Measurements from ENCODE around the gene GIT1. TPM values are rescaled to one million over a fixed set of nuclear protein-coding genes. Genes with fewer than 3 reads are reported as not detected.

The GIT1 gene, protein sequence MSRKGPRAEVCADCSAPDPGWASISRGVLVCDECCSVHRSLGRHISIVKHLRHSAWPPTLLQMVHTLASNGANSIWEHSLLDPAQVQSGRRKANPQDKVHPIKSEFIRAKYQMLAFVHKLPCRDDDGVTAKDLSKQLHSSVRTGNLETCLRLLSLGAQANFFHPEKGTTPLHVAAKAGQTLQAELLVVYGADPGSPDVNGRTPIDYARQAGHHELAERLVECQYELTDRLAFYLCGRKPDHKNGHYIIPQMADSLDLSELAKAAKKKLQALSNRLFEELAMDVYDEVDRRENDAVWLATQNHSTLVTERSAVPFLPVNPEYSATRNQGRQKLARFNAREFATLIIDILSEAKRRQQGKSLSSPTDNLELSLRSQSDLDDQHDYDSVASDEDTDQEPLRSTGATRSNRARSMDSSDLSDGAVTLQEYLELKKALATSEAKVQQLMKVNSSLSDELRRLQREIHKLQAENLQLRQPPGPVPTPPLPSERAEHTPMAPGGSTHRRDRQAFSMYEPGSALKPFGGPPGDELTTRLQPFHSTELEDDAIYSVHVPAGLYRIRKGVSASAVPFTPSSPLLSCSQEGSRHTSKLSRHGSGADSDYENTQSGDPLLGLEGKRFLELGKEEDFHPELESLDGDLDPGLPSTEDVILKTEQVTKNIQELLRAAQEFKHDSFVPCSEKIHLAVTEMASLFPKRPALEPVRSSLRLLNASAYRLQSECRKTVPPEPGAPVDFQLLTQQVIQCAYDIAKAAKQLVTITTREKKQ
- total RNA-seq = 10 to 100 TPM; 73.9 to 79.2 TPM

DNA sequence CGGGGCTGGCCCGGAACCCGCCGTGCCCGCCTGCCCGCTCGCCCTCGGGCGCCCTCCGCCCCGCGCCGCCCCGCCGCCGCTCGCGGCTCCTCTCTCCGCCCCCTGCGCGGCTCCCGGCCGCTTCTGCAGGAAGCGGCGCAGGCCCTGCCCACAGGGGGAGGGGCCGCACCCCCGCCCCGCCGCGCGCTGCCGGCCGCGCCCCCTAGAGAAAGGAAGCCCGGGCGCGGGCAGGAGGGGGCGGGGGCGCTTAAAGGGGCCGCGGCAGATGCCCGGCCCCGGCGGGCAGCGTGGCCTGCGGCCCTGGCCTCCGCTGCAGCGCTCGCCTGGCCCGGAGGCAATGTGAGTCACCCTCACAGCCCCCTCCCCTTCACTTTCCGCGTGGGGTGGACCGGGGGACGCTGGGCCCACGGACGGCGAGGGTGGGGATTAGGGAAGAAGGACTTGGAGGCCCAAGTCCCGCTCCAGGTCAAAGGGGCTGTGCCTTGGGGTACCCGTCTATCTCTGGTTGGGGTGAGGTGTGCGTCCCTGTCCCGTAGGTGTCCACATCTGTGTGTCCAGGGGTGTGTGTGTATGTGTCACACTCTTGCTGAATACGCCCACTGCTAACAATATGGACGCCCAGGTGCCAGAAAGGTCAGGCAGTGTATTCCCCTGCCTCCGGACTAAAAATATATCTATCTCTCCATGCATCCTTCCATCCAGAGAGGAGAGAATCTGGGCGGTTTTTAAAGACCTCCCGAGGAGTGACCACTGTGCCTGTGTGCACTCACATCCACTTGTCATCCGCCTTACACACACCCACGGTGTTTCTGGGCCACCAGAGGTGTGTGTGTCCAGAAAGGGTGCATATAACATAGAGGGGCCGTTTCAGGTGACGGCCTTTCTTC is at the start of gene GIT1:
Gene GIT1, minus strand, starts transcription at position 125 of the 887 bp plus-strand sequence. CDS start 270 bp downstream, outside the sequence.

DNA sequence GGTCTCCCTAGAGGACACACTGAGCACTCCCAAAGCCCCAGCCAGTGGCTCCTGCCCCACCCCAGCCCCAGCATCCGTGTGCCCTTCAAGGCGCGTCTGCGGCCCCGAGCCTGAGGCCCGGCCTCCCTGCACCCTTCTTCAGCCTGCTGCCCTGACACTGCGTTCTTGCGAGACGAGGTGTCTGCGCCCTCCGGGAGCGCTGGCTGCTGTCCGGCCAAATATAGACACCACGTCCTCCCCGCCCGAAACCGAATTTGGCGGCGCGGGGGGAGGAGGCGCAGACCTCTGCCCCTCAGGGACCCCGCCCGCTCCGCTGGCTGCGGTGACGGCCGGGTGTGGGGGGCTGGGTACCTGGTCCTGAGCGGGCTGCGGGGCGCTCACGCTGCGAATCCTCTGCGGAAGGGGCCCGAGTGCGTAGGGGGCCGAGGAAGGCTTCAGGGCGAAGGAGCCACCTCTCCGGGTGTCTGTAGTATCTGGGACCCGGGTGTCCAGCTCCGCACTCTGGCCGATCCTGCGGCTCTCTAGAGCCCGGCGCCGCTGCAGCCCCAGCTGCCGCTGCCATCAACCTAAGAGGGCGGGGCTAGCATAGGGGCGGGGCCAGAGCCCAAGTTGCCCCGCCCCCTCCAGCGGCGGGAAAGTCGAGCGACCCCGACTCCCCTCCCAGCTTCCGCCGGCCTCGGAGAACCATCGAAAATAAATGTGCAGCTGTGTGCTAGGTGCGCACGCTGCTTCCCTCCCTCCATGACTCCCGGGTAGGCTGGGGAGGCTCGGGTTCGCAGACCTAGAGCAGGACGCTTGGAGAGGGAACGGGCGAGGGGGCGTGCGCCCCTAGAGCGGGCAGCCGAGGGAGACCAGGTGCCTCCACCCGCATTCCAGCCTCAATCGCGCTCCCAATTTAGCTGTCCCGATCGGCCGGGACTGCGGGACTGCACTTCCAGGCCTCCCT is 33.2 kb upstream of the GIT1 start, which contains the start of gene CORO6:
Gene CORO6, minus strand, starts transcription at position 576 of the 946 bp plus-strand sequence. CDS start 1,491 bp downstream, outside the sequence.

DNA sequence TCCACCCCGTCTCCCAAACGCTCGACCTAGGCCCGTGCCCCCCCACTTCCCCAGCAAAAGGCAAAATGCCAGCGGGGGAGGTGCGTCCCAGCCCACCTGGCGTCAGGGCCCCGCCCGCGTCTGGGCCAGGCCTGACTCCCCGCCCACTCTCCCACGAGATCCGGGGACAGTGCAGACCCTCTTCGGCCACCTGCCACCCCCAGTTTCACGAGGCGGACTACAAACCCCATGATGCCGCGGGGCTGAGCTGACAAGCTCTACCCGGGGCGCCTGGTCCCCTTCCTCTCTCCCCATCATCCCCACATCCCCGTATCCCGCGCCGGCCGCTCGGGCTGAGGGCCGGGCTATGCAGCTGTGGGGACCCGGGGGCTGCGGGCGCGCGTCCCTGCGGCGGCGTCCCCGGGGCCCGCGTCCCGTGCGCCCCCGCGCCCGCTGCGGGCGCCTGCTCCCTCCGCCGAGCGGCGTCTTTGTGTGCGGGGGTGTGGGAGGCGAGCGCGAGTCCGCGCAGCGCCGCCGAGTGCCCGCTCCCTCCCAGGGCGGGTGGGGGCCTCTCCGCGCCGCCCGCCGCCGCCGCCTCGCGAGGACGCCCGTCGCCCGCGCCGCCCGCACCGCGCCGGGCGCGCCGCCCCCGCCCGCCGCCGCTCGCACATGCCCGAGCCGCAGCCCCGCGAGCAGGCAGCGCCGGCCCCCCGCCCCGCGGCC is 3.6 kb upstream of the GIT1 start, which contains the start of gene ANKRD13B:
Gene ANKRD13B, plus strand, starts transcription at position 283 of the 702 bp plus-strand sequence. CDS start 490 bp downstream, outside the sequence.

DNA sequence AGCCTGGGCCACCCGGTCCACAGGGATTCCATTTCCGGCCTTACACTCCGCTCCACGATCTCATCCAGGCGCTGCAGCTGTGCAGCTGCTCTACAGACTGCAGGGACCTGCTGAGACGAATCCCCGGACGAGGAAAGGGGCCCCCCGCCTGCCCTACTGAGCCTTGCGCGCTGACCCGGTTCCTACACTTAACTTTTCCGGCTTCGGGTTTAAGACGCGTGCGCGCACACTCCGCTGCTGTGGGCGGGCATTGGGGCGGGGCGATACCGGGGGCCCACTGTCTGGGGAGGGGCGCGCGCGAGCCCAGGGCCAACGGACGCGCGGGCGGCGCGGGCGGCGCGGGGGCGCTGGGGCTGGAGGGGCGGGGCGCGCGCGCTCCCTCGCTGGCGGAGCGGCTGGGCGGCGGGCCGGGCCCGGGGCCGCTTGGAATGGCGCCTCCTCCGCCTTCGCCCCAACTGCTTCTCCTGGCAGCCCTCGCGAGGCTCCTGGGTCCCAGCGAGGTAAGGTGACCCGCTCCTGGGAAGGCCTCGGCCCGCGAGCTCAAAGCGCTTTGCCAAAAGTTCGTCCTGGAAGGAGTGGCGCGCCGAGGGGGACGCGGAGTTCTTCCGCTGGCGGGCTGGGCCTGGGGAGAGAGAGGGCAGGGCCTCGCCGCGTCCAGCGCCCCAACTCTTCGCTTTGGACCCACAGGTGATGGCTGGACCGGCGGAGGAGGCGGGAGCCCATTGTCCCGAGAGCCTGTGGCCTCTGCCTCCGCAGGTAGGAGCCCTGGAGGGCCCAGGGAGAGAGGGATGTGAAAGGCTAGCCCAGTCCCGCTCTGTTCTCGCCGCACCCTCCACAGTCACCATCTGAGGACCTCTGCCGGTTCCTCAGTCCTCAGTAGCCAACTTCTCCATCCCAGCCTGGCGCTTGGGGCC is 20.9 kb downstream of the GIT1 start, which contains the start of gene TP53I13:
Gene TP53I13, plus strand, starts transcription at position 371 of the 914 bp plus-strand sequence. Its CDS starts 58 bp downstream, at position 429.

DNA sequence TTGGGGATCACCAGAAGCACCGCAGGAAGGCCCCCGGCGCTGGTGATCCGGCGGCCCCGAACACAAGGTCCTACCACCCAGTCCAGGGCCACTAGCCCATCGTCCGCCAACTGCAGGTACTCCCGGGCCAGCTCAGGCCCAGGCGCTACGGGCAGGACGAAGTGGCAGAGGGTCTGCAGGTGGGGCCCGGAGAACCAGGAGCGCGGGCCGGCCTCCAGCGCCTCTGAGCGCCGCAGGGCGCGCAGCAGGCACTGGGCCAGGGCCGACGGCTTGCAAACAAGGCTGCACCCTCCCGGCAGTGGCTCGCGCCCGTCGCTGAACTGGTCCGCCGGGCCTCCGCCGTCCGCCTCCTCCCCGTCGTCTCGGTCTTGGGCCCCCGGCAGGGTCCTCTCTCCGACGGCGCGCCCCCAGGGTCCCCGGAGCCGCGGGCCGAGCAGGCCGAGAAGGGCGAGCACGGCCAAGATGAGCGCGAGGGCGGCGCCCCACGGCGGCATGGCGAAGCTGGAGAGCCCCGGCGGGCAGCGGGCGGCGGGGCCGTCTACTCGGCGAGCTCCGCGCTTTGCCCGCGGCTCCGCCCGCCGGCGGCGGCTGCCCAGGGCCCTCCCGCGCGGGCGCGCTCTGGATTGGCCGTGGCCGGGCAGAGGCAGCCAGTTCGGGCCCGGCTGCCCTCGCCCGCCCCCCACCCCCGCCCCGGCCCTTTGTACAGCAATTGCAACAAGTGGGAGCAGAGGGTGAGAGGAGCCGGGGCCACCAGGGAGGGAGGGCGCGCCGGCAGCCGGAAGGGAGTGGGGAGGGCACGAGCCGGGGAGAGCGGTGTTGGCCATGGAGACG is 22.8 kb downstream of the GIT1 start, which contains the start of gene ABHD15:
Gene ABHD15, minus strand, starts transcription at position 565 of the 831 bp plus-strand sequence. Its CDS starts 71 bp downstream, at position 494.

Other genes with a start within 250 kb of the GIT1 start
- 10 to 100 TPM; 48.8 to 52.7 TPM for gene TAOK1, start 199.3 kb downstream of the GIT1 start, total RNA-seq
- gene ABHD15, start 22.6 kb downstream of the GIT1 start, total RNA-seq = 10 to 100 TPM; 18.0 to 18.1 TPM
- 100 to 1,000 TPM; 120 TPM for gene TP53I13, start 20.9 kb downstream of the GIT1 start, total RNA-seq
- gene ANKRD13B, start 3.5 kb upstream of the GIT1 start, total RNA-seq = 1 to 10 TPM; 7.2 to 8.1 TPM
- 1 to 10 TPM; 4.5 to 4.9 TPM for gene CORO6, start 33.3 kb upstream of the GIT1 start, total RNA-seq